Thyroid gland (tissue), 4 donors: Measurements from ENCODE around the gene LPCAT1. TPM values are rescaled to one million over a fixed set of nuclear protein-coding genes. Genes with fewer than 3 reads are reported as not detected.

Experiments
- DNase-seq, 2 donors: peaks; one replicate each; pipeline ENCODE4 v3.0.0-alpha.2; 2019
- H3K27ac ChIP-seq, 3 donors: fragments of 200-600 bp; sonication (generic); 1 replicate in 2 of 3; 2 replicates in 1 of 3; pipeline ENCODE4 v1.5.1; 2016 to 2019; ENCODE audit warnings: mild to moderate bottlenecking in 1 of 3, moderate library complexity in 1 of 3
- H3K27me3 ChIP-seq: fragments of 200-600 bp; sonication (generic); one replicate; pipeline ENCODE4 v1.5.1; 2019
- H3K36me3 ChIP-seq, 2 donors: fragments of 200-600 bp; sonication (generic); one replicate each; pipeline ENCODE4 v1.5.1; 2016 to 2019
- H3K4me1 ChIP-seq, 2 donors: fragments of 200-600 bp; sonication (generic); one replicate each; pipeline ENCODE4 v1.5.1; 2017 to 2019
- H3K4me3 ChIP-seq, 3 donors: fragments of 200-600 bp; sonication (generic); replicated peaks in 1 of 3; 1 replicate in 2 of 3; 2 replicates in 1 of 3; pipeline ENCODE4 v1.5.1; 2016; ENCODE audit warnings: mild to moderate bottlenecking in 1 of 3
- H3K9me3 ChIP-seq: fragments of 200-600 bp; sonication (generic); one replicate; pipeline ENCODE4 v1.5.1; 2017
- CTCF ChIP-seq, 6 experiments: fragments of 200-600 bp in 3 of 6; fragments of 450-650 bp in 3 of 6; sonication (generic) in 3 of 6; IDR thresholded peaks; one replicate each; pipeline ENCODE4 v1.5.1; 2016 to 2019; ENCODE audit warnings: antibody characterized with exemption in 6 of 6, mild to moderate bottlenecking in 2 of 6, inconsistent platforms in 1 of 6, moderate library complexity in 1 of 6
- POLR2A ChIP-seq, 2 donors: fragments of 450-650 bp; IDR thresholded peaks; one replicate each; pipeline ENCODE4 v1.6.1; 2017; ENCODE audit warnings: antibody characterized with exemption in 2 of 2, mild to moderate bottlenecking in 2 of 2, moderate library complexity in 1 of 2
- WGBS, 2 donors: methylation state at CpG; one replicate each; pipeline ENCODE4 v1.1.5; 2017; 5-methylcytosine and 5-hydroxymethylcytosine counted together
- intact Hi-C: fragments of 100-400 bp; cut with DNase I; formaldehyde crosslinking; loops from one replicate; pipeline ENCODE4 v1.15.1; 2023
- total RNA-seq, 4 donors: library from RNA; depleted of rRNA; stranded (reverse); fragments of >200 nt; gene quantifications; one replicate each; pipeline ENCODE4 v1.2.3, GENCODE V29; 2016

Gene LPCAT1
- total RNA-seq, 4 donors from 2014 or later: 30.9 to 35.7 (median 33.3) TPM

- Histone ChIP-seq H3K4me1 (peaks cover 0 to 4% of the 10 kb centered on the region in 2 donors), H3K27me3 (no peaks in the 10 kb centered on the region), H3K9me3 (no peaks in the 10 kb centered on the region), H3K4me3 (no peak overlapping the region), H3K36me3 (no peaks in the 10 kb centered on the region), H3K27ac (no peak overlapping the region)
- TF ChIP-seq CTCF (IDR thresholded peaks at IDR 0.05): no peak
- TF ChIP-seq POLR2A (IDR thresholded peaks at IDR 0.05): no peak
- WGBS, 2 donors: 85 to 86% methylated on average over 16 to 20 of the region's 22 CpGs
- no peak for DNase-seq
- intact Hi-C loops: no loop called here
Observed at GRCh38 chr5:1557114-1557873, 33.5 kb upstream of the LPCAT1 start.

- H3K9me3 ChIP-seq: no peaks in the 10 kb centered on the region
- H3K27ac ChIP-seq: no peak overlapping the region
- no peaks in the 10 kb centered on the region for H3K27me3 ChIP-seq
- H3K36me3 ChIP-seq: no peaks in the 10 kb centered on the region
- intact Hi-C loops: no loop called here
- no peak for DNase-seq
- TF ChIP-seq CTCF (IDR thresholded peaks at IDR 0.05) (no peak), POLR2A (IDR thresholded peaks at IDR 0.05) (no peak)
- H3K4me3 ChIP-seq: no peak overlapping the region
- peaks cover 0 to 4% of the 10 kb centered on the region in 2 donors for H3K4me1 ChIP-seq
- WGBS, 2 donors: 86 to 93% methylated on average over 12 to 19 of the region's 26 CpGs
Observed at GRCh38 chr5:1555808-1556731, 32.3 kb upstream of the LPCAT1 start.

DNA sequence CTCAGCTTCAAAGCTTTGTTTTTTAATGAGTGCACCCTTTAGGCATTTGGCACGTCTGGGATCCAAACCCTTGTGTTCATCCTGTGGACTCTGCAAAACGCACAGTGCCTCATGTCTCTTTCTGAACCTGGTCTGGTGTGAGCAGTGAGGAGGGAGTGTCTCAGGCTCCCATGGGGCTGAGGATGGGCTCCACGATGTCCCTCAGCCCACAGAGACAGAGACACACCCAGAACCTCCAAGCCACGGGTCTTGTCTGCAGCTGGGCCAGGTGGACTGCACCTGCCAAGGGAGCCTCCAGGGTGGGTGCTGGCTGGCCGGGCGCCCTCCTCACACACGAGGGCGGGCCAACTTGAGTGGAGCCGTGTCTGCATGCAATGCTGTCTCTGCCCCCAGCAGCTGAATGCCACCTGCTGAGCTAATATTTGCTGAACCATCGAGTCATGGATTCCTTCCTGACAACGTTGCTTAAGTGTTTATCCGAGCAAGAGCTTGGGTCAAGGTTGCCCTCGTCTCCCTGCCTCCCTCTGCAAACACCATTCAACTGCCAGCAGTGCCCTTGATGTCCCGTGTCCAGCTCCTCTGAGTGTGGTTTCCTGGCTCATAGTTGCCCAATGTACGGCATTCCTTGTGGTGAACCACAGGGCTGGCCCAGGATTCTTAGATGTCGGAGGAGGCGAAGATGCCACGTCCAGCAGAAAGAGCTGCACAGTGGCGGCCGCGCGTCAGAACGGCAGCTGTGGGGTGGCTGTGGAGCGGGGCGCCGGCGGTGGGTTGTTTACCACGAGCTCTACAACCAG is 31.4 kb upstream of the LPCAT1 start:
- no peaks in the 10 kb centered on the region for H3K36me3 ChIP-seq
- peaks cover 0 to 4% of the 10 kb centered on the region in 2 donors for H3K4me1 ChIP-seq
- H3K9me3 ChIP-seq: no peaks in the 10 kb centered on the region
- DNase-seq: no peak
- H3K4me3 ChIP-seq: no peak overlapping the region
- TF ChIP-seq POLR2A (IDR thresholded peaks at IDR 0.05) (no peak), CTCF (IDR thresholded peaks at IDR 0.05) (no peak)
- H3K27me3 ChIP-seq: no peaks in the 10 kb centered on the region
- H3K27ac ChIP-seq: no peak overlapping the region
- intact Hi-C loops: no loop called here
- WGBS, 2 donors: 73 to 80% methylated on average over 24 to 27 of the region's 28 CpGs

GRCh38 chr5:1554410-1554967 is 30.7 kb upstream of the LPCAT1 start:
- no peaks in the 10 kb centered on the region for H3K27me3 ChIP-seq
- H3K4me1 ChIP-seq: peaks cover 0 to 4% of the 10 kb centered on the region in 2 donors
- WGBS, 2 donors: 92 to 96% methylated on average over 11 of the region's 11 CpGs
- no peak for TF ChIP-seq CTCF (IDR thresholded peaks at IDR 0.05)
- no peak for TF ChIP-seq POLR2A (IDR thresholded peaks at IDR 0.05)
- no peak for DNase-seq
- no peak overlapping the region for H3K27ac ChIP-seq
- no peak overlapping the region for H3K4me3 ChIP-seq
- H3K36me3 ChIP-seq: no peaks in the 10 kb centered on the region
- intact Hi-C loops: no loop called here
- H3K9me3 ChIP-seq: no peaks in the 10 kb centered on the region
